ENCODE results near the gene PCDHB8. TPM values are rescaled to one million over a fixed set of nuclear protein-coding genes. Genes with fewer than 3 reads are reported as not detected.
"Not testable (repeated sequence)": the region's sequence is repeated elsewhere in the genome, so short reads cannot be mapped to it uniquely, and the experiment has no call there.

PCDHB8 gene
- total RNA-seq, 2 donors from 2014 or later, result not detected

- ATAC-seq; H3K4me3 Mint-ChIP-seq; H3K9me3 ChIP-seq (ENCODE audit: control insufficient read depth, low read length, poor library complexity, severe bottlenecking); H3K27ac Mint-ChIP-seq; DNase-seq; H3K36me3 Mint-ChIP-seq (ENCODE audit: low read depth); H3K4me1 Mint-ChIP-seq: not testable (repeated sequence)
- H3K27me3 Mint-ChIP-seq, result peaks cover 18% of the 10 kb centered on the region
Measured at GRCh38 chr5:141194332-141194731, 16.7 kb downstream of the PCDHB8 start.

- H3K9me3 ChIP-seq (ENCODE audit: control insufficient read depth, low read length, poor library complexity, severe bottlenecking), result no peaks in the 10 kb centered on the region
- Mint-ChIP-seq H3K27me3 (peaks cover 27% of the 10 kb centered on the region), H3K4me1 (no peaks in the 10 kb centered on the region), H3K4me3 (no peak overlapping the region), H3K27ac (no peak overlapping the region), H3K36me3 (ENCODE audit: low read depth) (no peaks in the 10 kb centered on the region)
- DNase-seq (no peak), ATAC-seq (no peak)
Measured at GRCh38 chr5:141196363-141196762, 18.8 kb downstream of the PCDHB8 start.

- Mint-ChIP-seq H3K27me3 (peaks cover 19% of the 10 kb centered on the region), H3K27ac (no peak within 1 kb of the TSS), H3K4me3 (no peak within 1 kb of the TSS), H3K4me1 (no peaks in the 10 kb centered on the region), H3K36me3 (ENCODE audit: low read depth) (no peaks in the 10 kb centered on the region)
- H3K9me3 ChIP-seq (ENCODE audit: control insufficient read depth, low read length, poor library complexity, severe bottlenecking), result no peaks in the 10 kb centered on the region
- DNase-seq (no peak), ATAC-seq (no peak)
Measured at GRCh38 chr5:141199359-141200235, 22.0 kb downstream of the PCDHB8 start, which contains the start of gene PCDHB11. Gene PCDHB11, plus strand, starts transcription at chr5:141199627. Its CDS starts 148 bp downstream, at chr5:141199775.

- H3K9me3 ChIP-seq (ENCODE audit: control insufficient read depth, low read length, poor library complexity, severe bottlenecking); DNase-seq; H3K4me1 Mint-ChIP-seq; ATAC-seq; H3K36me3 Mint-ChIP-seq (ENCODE audit: low read depth); H3K4me3 Mint-ChIP-seq; H3K27ac Mint-ChIP-seq: not testable (repeated sequence)
- H3K27me3 Mint-ChIP-seq, result peaks cover 19% of the 10 kb centered on the region
Measured at GRCh38 chr5:141201126-141201525, 23.5 kb downstream of the PCDHB8 start.

GRCh38 chr5:141201646-141202045 is 24.1 kb downstream of the PCDHB8 start:
- H3K4me1 Mint-ChIP-seq, ATAC-seq: not testable (repeated sequence)
- H3K27me3 Mint-ChIP-seq, result peaks cover 23% of the 10 kb centered on the region

GRCh38 chr5:141208478-141208877 is 30.9 kb downstream of the PCDHB8 start, which contains the start of gene PCDHB12:
Gene PCDHB12, plus strand, starts transcription at chr5:141208719. Its CDS starts 189 bp downstream, at chr5:141208908.
- no peak within 1 kb of the TSS for H3K27ac Mint-ChIP-seq
- ATAC-seq (no peak), DNase-seq (no peak)
- peaks cover 5% of the 10 kb centered on the region for H3K36me3 Mint-ChIP-seq (ENCODE audit: low read depth)
- H3K9me3 ChIP-seq (ENCODE audit: control insufficient read depth, low read length, poor library complexity, severe bottlenecking), result no peaks in the 10 kb centered on the region
- no peak within 1 kb of the TSS for H3K4me3 Mint-ChIP-seq
- H3K4me1 Mint-ChIP-seq, result peaks cover 2% of the 10 kb centered on the region
- peaks cover 59% of the 10 kb centered on the region for H3K27me3 Mint-ChIP-seq

More at GRCh38 chr5:141201646-141202045, 24.1 kb downstream of the PCDHB8 start:
- not testable (repeated sequence) for H3K9me3 ChIP-seq (ENCODE audit: control insufficient read depth, low read length, poor library complexity, severe bottlenecking); DNase-seq; H3K4me3 Mint-ChIP-seq; H3K36me3 Mint-ChIP-seq (ENCODE audit: low read depth); H3K27ac Mint-ChIP-seq

- not testable (repeated sequence) for H3K4me3 Mint-ChIP-seq; DNase-seq; H3K27ac Mint-ChIP-seq; H3K4me1 Mint-ChIP-seq; H3K36me3 Mint-ChIP-seq (ENCODE audit: low read depth); H3K9me3 ChIP-seq (ENCODE audit: control insufficient read depth, low read length, poor library complexity, severe bottlenecking); ATAC-seq
- peaks cover 70% of the 10 kb centered on the region for H3K27me3 Mint-ChIP-seq
Measured at GRCh38 chr5:141210281-141210680, 32.7 kb downstream of the PCDHB8 start.

- not testable (repeated sequence) for H3K4me3 Mint-ChIP-seq; H3K36me3 Mint-ChIP-seq (ENCODE audit: low read depth); ATAC-seq; H3K27ac Mint-ChIP-seq; DNase-seq; H3K9me3 ChIP-seq (ENCODE audit: control insufficient read depth, low read length, poor library complexity, severe bottlenecking); H3K4me1 Mint-ChIP-seq
- H3K27me3 Mint-ChIP-seq, result peaks cover 70% of the 10 kb centered on the region
Measured at GRCh38 chr5:141210849-141211248, 33.3 kb downstream of the PCDHB8 start.

- H3K4me1 Mint-ChIP-seq; H3K27ac Mint-ChIP-seq; H3K9me3 ChIP-seq (ENCODE audit: control insufficient read depth, low read length, poor library complexity, severe bottlenecking); DNase-seq; ATAC-seq; H3K4me3 Mint-ChIP-seq; H3K36me3 Mint-ChIP-seq (ENCODE audit: low read depth): not testable (repeated sequence)
- peaks cover 52% of the 10 kb centered on the region for H3K27me3 Mint-ChIP-seq
Measured at GRCh38 chr5:141213656-141214339, 36.2 kb downstream of the PCDHB8 start, which contains the start of gene PCDHB13. Gene PCDHB13, plus strand, starts transcription at chr5:141213919. Its CDS starts 205 bp downstream, at chr5:141214124.

GRCh38 chr5:141214583-141214982 is 37.0 kb downstream of the PCDHB8 start:
- H3K9me3 ChIP-seq (ENCODE audit: control insufficient read depth, low read length, poor library complexity, severe bottlenecking); H3K4me1 Mint-ChIP-seq; H3K27ac Mint-ChIP-seq; H3K36me3 Mint-ChIP-seq (ENCODE audit: low read depth); DNase-seq; ATAC-seq; H3K4me3 Mint-ChIP-seq: not testable (repeated sequence)
- peaks cover 45% of the 10 kb centered on the region for H3K27me3 Mint-ChIP-seq

- H3K27me3 Mint-ChIP-seq, result peaks cover 39% of the 10 kb centered on the region
- not testable (repeated sequence) for H3K27ac Mint-ChIP-seq, DNase-seq
Measured at GRCh38 chr5:141215504-141215903, 37.9 kb downstream of the PCDHB8 start.

GRCh38 chr5:141216035-141216434 is 38.4 kb downstream of the PCDHB8 start:
- peaks cover 41% of the 10 kb centered on the region for H3K27me3 Mint-ChIP-seq
- not testable (repeated sequence) for H3K4me1 Mint-ChIP-seq; DNase-seq; H3K4me3 Mint-ChIP-seq; H3K36me3 Mint-ChIP-seq (ENCODE audit: low read depth); H3K27ac Mint-ChIP-seq; ATAC-seq; H3K9me3 ChIP-seq (ENCODE audit: control insufficient read depth, low read length, poor library complexity, severe bottlenecking)

More at GRCh38 chr5:141215504-141215903, 37.9 kb downstream of the PCDHB8 start:
- H3K4me3 Mint-ChIP-seq; H3K9me3 ChIP-seq (ENCODE audit: control insufficient read depth, low read length, poor library complexity, severe bottlenecking); ATAC-seq; H3K36me3 Mint-ChIP-seq (ENCODE audit: low read depth); H3K4me1 Mint-ChIP-seq: not testable (repeated sequence)

GRCh38 chr5:141223112-141223783 is 45.7 kb downstream of the PCDHB8 start, which contains the start of gene PCDHB14:
Gene PCDHB14, plus strand, starts transcription at chr5:141223343. Its CDS starts 163 bp downstream, at chr5:141223506.
- H3K27ac Mint-ChIP-seq, result no peak within 1 kb of the TSS
- no peak within 1 kb of the TSS for H3K4me3 Mint-ChIP-seq
- DNase-seq, result no peak
- peaks cover 5% of the 10 kb centered on the region for H3K9me3 ChIP-seq (ENCODE audit: control insufficient read depth, low read length, poor library complexity, severe bottlenecking)
- H3K27me3 Mint-ChIP-seq, result peaks cover 29% of the 10 kb centered on the region
- no peaks in the 10 kb centered on the region for H3K4me1 Mint-ChIP-seq
- ATAC-seq, result no peak
- peaks cover 2% of the 10 kb centered on the region for H3K36me3 Mint-ChIP-seq (ENCODE audit: low read depth)
